Stimulated activated CD4-positive, alpha-beta T cell treated with anti-CD3 and anti-CD28 coated beads, Interleukin-1b, Interleukin-23, amount 100 ng/mL, for 1 hour (primary cell): ENCODE measurements around the gene CCDC198.

ENCODE experiments used
- DNase-seq, 2 donors: peaks; one replicate each; pipeline ENCODE4 v3.0.0-alpha.2; 2020; ENCODE audit warnings: low read depth in 2 of 2

CCDC198 gene, protein sequence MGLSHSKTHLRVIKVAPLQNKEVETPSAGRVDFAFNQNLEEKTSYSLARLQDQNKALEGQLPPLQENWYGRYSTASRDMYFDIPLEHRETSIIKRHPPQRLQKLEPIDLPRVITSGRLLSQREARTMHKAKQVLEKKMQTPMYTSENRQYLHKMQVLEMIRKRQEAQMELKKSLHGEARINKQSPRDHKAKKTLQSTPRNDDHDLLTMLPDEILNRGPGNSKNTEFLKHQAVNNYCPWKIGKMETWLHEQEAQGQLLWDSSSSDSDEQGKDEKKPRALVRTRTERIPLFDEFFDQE

DNA sequence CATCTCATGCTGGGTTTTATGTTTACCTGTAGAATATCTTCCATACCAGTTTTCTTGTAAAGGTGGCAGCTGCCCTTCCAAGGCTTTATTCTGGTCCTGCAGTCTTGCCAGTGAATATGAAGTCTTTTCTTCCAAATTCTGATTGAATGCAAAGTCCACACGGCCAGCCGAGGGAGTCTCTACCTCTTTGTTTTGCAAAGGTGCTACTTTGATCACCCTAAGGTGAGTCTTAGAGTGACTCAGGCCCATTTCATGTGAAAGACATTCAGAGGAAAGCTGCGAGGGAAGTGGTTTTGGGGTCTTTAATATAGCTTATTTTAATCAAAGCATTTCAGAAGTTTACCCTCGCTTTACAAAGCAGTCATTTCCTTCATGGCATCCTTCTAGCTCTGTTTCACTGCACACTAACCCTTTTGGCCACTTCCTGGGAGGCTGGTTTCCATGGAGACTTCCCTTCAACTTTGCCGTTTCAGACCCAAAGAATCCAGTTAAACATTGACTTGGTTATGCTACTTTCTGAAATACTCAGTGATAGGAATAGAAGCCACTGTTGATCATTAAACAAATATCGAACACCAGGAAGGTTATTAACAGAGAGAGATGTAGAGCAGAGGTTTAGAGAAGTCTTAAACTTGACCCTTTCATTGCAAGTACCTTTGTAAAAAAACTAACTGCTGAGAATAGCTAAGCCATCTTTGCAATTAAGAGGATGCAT is at the start of gene CCDC198:
TSS of gene CCDC198 (minus strand) at position 391 of the 715 bp plus-strand sequence. CDS start at position 249, 142 bp downstream.
- DNase-seq: no peak

DNA sequence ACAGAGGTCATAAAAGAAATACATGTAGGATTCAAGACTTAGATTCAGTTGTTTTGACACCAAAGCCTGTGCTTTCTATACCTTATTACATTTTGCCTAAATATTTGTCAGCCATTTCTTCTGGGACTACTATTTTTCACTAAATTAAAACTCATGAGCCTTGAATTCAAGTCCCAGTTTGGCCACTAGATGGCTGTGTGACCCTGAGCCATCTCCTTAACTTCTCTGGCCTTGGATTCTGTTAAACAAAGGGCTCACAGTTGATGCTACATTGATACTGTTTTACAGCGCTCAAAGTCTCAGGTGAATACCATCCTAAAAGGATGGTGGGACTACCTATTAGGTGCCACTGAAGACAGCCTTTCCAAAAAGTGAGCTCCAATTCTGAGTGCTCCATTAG is 39.6 kb upstream of the CCDC198 start:
- no peak for DNase-seq

DNA sequence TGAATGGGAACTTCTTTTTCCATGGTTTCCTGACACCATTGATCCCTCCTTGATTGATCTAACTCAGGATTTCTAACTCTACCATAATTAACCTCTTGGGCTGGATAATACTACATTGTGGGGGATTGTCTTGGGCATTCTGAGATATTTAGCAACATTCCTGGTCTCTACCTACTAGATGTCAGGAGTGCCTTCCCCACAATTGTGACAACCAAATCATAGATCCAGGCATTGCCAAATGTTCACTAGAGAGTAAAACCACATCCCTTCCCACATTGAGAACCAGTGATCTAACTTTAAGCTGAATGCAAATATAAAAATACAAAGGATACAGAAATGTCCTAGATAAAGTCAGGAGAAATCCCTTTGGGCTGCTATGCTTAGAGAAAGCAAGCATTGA is 36.9 kb upstream of the CCDC198 start:
- DNase-seq: no peak

DNA sequence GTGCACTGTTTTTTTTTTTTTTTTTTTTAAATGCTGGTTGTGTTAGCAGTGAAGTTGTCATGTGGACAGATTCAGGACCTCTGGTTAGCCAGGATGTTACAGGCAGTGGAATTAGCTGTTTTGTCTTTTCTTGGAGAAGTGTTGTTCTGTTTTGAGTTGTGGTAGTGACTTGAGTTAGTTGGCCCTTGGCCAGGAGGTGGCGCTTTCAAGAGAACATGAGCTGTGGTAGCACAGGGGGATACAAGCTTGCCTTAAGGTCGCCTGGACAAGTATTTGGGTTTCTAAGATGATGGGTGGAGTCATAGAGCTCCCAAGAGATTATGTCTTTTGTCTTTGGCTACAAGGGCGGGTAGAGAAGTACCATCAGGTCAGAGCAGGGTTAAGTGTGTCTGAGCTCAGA is 33.3 kb upstream of the CCDC198 start:
- DNase-seq: no peak

DNA sequence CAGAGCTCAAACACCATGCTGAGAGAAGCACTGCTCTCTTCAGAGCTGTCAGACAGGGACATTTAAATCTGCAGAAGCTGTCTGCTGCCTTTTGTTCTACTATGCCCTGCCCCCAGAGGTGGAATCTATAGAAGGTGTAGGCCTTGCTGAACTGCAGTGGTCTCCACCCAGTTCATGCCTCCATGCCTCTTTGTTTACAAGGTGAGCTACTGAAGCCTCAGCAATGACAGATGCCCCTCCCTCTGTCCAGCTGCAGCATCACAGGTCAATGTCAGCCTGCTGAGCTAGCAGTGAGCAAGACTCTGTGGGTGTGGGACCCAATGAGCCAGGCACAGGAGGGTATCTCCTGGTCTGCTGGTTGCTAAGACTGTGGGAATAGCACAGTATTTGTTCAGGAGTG is 25.4 kb upstream of the CCDC198 start:
- no peak for DNase-seq

DNA sequence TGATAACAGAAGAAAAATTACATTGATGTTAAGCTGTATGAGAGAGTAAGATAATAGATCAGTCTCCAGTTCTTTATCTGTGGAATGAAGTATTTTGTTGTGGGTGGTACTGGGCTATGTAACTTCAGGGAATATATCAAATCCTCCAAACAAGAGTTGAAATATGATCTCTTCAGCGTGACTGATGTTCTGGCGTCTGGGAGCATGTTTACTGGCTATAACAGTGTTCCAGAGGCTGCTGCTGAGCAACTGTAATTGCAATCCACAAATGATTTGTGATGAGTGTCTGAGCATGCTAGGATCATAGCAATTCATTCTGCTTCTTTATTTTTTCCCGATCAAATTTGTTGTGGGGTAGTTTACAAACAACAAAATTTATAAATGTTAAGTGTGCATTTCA is 18.6 kb upstream of the CCDC198 start:
- DNase-seq: no peak

DNA sequence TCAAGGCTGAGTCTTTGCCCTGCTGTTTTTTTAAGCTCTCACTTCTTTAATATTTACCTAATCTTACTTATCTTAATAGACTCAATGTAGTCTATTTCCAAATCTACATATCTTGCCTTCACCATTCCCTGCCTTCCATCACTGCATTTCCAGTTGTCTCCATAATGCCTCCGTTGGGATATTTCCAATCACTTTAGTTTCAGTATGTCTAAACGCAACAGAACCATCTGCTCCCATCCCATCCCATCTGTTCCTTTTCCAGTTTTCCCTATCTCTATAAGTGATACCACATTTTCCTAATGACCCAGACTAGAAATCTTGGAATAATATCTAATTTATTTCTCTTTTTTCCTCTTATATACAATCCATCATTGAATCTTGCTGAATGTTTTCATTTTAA is 15.1 kb upstream of the CCDC198 start:
- DNase-seq: no peak

DNA sequence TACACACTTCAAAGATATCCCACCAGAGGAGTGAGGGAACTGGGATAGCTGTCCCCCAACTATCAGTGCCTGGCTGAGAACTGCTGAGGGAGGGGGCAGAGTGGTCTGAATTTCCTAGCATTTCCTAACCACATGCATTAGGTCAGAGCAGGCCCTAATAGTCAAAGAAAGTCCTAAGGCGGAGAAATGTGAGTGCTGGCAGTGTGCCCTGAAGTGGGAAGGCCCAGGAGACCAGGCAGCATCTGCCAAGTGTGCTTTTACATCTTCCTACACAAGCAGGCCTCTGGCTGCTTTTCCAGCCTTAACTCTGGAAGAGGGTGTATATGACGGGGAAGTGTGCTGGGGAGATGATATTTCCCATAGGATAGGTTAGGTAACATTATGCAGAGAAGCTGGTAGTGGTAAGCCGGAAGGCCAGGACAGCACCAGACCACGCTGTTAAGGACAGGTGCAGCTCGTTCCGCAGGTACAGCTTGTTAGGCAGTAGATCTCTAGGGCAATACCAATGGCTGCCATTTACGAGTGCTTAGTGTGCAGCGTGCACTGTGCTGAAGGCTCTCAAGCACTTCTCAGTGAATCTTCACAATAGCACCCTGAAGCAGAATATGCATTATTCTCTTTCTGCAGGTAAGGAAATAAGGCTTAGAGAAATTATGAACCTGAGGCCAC is 9.1 kb upstream of the CCDC198 start:
- DNase-seq: no peak

DNA sequence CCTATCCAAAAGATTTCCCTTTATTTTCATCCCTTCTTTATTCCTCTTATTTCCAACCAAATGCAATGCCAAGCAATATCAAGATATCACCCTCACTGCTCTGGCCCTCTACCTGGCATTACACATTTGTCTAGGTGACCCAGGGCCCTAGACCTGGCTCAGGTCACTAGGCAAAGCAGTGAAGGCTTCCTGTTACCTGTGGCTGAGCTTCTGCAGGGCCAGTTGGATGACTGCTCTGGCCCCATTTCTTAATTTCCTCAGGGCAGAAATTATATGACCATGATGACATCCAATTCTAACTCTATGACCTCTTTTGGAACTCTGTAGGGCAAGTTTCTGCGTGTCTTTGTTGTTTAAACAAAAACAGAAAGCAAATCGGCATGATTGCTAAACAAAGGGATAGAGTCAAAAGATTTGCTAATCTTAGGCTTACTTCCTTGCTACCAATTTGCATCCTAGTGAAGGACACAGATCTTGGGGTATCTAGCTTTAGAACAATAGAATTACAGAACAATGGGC is 7.4 kb upstream of the CCDC198 start:
- DNase-seq: no peak

DNA sequence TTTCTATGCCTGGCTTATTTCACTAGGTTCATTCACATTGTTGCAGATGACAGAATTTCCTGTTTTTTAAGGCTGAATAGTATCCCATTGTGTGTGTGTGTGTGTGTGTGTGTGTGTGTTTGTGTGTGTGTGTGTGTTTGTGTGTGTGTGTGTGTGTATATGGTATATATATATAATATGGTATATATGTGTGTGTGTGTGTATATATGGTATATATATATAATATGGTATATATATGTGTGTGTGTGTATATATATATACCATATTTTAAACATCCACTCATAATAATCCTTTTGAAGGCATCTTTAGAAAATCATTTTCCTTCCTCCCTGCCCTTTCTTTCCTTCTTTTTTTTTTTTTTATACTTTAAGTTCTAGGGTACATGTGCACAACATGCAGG is 5.0 kb upstream of the CCDC198 start:
- no peak for DNase-seq

DNA sequence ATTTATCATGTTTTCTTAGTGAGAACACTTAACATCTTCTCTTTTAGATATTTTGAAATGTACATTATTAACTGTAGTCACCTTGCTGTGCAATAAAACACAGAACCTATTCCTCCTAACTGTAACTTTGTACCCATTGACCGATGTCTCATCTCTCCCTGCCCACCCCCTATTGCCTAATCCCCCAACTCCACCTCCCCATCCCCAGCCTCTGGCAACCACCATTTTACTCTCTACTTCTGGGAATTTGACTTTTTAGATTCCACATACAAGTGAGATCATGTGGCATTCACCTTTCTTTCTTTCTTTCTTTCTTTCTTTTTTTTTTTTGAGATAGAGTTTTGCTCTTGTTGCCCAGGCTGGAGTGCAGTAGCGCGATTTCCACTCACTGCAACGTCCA is 4.4 kb upstream of the CCDC198 start:
- no peak for DNase-seq

DNA sequence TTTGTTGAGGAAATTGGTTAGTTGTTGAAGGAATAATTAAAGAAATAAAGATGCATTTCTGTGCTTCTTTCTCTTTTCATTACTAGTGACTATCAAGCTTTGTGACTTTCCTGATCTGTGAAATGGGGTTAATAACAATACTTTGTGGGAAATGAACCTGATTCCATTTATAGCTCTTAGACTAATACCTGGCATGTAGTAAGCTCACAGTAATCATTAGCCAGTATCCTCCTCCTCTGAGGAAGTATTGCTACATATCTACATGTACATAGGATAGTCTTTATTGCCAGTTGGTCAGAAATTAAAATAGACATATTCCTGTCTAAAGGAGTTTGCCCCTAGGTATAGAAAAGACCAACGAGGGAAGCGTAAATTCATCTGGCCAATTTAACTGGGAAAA is 1.8 kb upstream of the CCDC198 start:
- no peak for DNase-seq

DNA sequence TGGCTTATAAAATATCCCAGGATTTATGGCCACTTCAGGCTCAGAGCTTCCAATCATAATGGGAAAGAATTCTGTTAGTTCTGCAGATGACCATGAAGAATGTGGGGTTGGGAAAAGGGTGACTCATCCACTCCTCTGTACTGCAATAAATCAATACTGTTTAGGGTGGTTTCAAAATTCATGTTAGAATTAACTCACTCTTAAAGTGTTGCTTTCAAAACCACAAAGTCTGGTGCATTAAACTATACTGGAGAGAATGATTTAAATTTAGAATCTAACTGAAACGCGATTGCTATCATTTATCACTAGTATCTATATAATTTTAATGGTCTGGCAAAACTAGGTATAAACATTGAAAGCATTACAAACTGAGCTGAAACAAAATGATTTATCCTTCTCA is 798 bp downstream of the CCDC198 start:
- DNase-seq: no peak

DNA sequence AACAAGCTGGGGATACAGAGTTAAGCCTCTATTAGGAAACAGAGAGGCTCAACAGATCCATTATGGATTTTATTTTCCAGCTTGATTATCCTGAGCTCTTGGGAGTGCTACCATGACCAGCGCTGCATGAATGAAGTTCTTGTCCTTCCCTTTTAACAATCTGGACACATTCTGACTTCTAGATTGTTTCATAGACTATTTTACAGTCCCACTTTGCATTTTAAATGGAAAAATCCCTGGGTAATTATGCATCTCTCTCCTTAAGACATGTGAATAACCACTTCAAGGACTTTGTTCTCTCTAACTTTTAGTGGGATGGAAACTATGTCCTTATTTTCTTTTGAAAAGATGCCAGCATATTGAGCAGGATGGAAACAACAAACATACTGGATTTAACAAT is 2.0 kb downstream of the CCDC198 start:
- no peak for DNase-seq

DNA sequence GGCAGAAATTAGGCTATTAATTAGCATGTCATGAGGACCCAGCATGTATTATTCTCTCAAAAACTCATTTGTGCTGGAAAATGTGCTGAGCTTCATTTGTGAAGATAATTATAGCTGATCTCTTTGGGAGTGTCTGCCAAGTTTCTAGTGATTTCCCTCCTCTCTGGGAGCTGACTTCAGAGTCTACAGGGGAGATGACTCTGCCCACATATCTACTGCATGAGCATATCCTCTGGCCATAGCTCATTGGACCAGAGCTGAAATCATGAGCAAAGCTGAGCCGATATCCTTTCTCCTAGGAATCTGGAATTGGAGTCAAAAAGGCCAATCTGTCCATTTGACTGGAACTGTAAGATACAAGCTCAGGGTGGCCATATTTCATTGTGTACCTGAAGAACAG is 5.9 kb downstream of the CCDC198 start:
- no peak for DNase-seq

DNA sequence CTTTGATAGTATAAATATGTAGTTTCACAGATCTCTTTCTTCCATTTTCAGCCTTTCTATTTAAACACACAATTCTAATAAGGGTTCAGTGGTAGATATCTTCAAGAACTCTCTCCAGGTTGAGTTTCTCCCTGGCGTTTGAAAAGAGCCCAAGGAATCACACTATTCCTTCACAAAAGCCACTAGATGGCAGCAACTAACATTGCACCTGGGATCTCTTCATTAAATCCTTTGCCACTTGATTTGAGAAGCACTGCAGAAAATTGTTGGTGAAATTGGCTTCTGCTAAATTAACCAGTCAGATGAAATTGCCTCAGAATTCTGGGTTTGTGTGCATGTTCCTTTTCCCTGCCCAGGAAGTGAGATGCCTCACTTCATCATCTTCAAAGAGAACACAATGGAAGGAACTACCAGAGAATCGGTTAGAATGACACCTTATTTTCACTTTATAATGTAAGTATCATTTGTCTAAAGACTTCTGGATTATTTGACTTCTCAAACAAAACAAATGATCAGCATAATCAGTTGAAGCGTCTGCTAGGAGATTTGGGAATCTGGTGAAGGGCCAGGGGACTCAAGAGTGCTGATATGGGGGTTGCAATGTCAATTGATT is 6.8 kb downstream of the CCDC198 start:
- no peak for DNase-seq

DNA sequence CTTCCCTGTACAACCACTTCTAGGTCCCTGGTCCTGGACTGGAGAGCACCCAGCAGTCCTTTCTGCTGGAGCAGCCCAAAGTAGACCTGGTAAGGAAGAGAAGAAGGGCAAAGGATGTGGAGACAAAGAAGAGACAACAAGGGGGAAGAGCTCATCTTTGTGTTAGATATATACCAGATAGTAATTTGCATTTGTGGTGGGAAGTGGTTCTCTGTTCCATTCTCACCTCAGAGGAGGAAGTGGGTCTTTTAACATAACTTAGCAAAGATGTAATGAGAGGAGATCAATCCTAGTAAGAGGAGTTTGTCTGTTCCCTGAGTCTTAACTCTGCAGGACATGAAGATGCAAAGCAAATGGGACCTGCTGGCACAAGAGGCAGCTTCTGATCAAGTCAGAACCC is 8.0 kb downstream of the CCDC198 start:
- DNase-seq: no peak

DNA sequence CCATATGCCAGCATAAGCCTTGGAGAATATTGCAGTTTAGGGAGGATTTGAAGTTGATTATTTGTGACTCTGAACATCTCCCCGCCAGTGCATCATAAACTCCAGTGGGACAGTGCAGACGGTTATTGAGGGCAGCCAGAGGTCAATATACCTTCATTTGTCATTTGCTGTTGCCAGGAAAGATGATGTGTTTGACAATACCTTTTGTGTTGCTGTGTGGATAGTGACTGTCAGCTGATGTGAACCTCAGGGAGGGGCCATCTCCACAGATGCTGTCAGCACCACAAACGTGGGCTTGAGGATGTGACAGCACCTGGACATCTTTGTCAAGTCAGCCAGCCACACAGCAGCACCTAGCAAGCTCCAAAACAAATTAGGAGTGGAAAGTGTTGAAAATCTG is 11.5 kb downstream of the CCDC198 start:
- no peak for DNase-seq

DNA sequence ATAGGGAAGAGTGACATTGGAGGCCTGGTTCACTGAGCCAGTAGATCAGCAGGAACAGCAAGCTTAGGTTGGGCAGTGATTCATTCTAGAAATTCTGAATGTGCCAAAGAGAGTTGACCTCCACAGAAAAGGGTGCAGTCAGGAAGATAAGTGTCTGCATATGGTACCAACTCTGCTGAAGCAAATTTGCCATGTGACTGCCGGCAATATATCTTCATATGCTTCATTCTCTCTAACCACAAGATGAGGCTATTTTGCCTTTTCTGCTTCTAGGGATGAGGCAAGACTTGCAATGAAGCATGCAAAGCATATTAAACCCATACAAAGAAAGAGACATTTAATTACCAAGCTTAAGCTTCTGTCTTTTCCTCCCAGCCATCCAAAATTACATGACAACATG is 13.6 kb downstream of the CCDC198 start:
- no peak for DNase-seq

DNA sequence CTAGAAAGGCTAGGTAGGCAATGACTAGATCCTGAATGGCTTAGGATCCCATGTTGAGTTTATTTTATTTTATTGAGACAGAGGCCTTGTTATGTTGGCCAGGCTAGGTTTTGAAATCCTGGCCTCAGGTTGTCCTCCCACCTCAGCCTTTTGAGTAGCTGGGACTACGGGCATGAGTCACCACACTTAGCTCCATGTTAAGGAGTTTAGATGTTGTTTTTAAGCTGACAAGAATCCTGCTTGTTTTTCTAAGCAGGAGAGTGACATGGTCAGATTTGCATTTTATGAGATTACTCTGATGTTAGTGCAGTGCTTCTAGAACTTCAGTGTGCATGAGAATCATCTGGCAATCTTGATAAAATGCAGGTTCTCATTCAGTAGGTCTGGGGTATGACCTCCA is 14.5 kb downstream of the CCDC198 start:
- no peak for DNase-seq

DNA sequence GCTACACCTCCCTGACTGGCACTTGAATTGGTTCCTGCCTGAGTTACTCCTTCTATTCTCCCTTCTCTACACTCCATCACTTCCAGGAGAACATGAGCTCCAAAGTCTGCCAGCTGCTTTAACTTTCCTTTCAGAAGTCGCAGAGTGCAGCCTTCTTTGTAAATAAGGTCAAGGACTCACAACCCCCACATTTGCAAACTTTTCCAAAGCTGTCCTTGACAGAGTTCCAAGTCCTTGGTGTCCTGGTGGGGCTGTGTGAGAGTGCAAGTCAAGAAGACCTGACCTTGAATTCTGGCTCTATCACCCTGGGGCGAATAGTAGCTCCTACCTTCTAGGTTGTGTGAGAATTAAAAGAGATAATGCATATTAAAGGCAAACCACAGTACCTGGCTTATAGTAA is 15.6 kb downstream of the CCDC198 start:
- no peak for DNase-seq

DNA sequence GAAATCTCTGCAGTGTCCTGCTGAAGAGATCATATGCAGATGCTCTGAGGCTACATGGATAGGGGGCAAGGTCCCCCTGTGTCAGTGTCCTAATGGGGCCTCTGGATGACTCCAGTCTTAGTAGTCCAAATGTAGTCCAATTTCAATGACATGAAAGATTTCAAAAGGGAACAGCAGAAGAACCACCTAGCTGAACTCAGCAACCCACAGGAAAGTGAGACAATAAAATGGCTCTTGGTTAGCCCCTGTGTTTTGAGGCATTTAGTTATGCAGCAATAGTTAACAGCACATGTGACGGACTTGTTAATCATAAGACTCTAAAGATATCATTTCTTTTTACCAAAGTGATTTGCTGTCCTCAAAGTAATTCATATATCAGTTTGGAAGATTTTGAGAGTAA is 22.7 kb downstream of the CCDC198 start:
- no peak for DNase-seq
